GM11168 (cell line): ENCODE data around the gene ABTB1.
"Not testable (repeated sequence)": the region's sequence is repeated elsewhere in the genome, so short reads cannot be mapped to it uniquely, and the experiment has no call there.

Experiments used
- in situ Hi-C: fragments of 300-500 bp; cut with MboI; formaldehyde crosslinking; loops from one replicate; pipeline ENCODE4 v1.12.0; 2022; ENCODE audit warnings: low sequenced_read_pairs; ENCODE audit not compliant: unreplicated experiment

Gene ABTB1

DNA sequence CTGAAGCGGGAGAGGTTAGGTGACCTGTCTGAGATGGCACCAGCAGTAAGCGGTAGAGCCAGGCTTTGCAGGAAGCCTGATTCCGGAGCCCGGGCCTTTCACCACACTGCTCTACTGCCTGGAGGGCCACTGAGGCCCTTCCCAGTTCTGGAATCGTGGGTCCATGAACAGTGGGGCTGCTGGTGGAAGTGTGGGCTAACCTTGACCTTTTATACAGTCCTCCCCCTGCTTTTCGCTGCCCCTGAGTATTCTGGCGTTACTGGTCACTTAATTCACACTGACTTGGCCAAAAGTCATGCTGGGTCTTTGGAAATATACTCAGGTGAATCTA is 2.6 kb upstream of the ABTB1 start:
- in situ Hi-C loops = no loop called here

GRCh38 chr3:127670761-127671522 is 1.8 kb upstream of the ABTB1 start:
- in situ Hi-C loops = no loop called here

DNA sequence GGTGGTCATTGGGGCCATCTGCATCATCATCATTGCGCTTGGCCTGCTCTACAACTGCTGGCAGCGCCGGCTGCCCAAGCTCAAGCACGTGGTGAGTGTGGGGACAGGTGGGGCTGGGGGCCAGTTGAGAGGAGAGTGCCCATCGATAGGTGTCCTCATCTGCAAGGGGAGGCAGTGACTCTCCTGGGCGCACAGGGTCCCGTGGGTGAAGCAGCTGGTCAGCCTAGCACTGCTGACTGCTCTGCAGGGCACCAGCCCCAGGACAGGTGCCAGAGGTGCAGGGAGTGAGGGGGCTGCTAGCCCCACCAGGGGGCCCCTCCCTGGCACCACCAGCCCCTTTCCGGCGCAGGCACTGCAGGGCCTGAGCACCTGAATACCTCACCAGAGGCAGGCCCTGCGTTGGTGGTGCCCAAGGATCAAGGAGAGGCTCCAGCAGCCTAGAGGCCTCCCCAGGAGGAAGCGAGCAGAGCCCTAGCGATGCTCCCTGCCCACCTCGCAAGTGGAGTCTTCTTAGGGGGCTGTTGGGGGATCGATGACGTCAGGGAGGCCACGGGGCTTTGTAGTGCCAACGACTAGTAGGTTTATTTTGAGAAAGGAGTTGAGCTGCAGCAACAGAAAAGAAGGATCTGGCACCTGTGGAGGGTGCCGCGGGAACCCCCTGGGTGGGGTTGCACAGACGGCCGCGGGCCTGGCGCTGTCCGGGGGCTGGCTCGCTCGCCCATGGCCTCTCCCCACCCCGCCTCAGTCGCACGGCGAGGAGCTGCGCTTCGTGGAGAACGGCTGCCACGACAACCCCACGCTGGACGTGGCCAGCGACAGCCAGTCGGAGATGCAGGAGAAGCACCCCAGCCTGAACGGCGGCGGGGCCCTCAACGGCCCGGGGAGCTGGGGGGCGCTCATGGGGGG is 976 bp upstream of the ABTB1 start:
- in situ Hi-C loops = no loop called here

- in situ Hi-C loops = no loop called here
Observed at GRCh38 chr3:127673191-127674100, 694 bp downstream of the ABTB1 start.

DNA sequence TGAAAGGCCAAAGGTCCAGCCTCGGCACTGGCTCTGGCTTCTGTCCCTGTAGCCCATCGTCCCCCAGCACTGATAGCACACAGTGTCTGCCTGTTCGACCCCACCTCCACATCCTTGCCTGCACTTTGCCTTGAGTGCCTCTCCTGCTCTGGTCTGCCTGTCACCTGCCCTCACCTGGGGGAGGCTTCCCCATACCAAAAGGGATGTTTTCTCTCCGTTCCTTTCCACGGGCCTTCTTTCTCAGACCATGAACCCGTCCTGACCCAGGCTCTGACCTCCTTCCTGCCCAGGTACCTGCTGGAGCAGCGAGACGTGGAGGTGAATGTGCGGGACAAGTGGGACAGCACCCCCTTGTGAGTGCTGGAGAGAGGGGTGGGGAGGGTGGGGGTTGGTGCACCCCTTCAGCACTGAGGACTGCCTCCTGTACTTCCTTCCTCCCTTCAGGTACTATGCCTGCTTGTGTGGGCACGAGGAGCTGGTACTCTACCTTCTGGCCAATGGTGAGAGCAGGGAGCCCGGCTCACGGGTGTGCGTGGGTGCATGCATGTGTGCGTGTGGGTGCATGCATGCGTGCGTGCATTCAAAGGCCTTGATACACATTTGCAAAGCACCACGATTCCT is 1.5 kb downstream of the ABTB1 start:
- in situ Hi-C loops = no loop called here

DNA sequence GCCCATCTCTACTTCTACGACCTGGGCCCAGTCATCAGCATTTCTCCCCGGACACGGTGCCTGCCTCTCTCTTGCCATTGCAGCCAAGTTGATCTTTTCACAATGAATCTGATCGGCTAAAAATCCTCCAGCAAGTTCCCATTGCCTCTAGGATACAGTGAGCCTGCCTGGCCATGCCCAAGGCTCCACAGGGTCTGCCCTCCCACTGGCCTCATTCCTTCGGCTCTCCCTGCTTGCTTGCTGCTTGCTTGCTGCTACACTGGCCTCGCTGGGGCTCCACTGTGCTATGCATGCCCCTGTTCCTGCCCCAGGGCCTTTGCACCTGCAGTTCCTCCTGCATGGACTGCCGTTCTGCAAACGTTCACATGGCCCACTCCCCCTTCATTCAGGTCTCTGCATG is 2.0 kb downstream of the ABTB1 start:
- in situ Hi-C loops = no loop called here

GRCh38 chr3:127675651-127676391 is 3.1 kb downstream of the ABTB1 start:
- in situ Hi-C loops = no loop called here

- in situ Hi-C loops = no loop called here
Observed at GRCh38 chr3:127676456-127676855, 3.7 kb downstream of the ABTB1 start.

- in situ Hi-C loops = no loop called here
Observed at GRCh38 chr3:127676921-127677351, 4.2 kb downstream of the ABTB1 start.

DNA sequence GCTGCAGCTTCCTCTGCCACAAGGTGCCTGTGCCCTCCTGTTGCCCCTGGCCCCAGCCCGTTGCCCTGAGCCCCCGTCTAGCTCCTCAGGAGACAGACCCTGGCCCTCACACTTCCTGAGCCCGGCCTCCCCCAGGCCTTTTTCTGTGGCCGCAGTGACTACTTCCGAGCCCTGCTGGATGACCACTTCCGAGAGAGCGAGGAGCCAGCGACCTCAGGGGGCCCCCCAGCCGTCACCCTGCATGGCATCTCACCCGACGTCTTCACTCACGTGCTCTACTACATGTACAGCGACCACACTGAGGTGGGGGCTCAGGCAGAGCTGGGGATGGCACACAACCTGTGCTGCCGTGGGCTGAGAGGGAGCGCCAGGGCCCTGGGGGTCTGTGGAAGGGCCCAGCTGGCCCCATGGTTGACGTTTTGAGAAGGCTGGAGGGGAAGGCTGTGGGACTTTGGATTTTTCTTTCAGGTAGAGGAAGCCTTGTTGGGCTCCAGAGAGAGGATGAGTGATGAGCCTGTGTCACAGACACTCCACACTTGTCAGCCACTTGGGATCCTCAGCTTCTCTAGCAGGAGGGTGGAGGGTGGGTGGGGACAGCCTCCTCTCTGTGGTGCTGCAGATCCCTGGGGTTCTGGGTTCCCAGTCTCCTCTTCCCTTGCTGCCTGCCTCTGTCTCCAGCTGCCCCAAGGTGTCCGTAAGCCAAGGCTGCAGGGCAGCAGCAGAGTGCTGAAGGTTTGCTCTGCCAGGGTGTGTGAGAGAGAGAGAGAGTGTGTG is 5.0 kb downstream of the ABTB1 start:
- in situ Hi-C loops = no loop called here

DNA sequence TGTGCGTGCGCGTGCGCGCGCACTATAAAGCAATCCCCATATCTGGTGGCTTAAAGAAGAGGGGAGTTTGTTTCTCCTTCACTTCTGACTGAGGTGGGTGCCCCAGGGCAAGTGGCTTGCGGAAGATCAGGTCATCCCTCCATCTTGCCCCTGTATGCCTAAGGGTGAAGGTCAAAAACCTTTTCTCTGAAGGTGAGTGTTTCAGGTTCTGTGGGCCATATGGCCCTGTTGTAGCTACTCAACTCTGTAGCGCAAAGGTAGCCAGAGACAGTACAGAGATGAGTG is 5.5 kb downstream of the ABTB1 start:
- in situ Hi-C loops = no loop called here

DNA sequence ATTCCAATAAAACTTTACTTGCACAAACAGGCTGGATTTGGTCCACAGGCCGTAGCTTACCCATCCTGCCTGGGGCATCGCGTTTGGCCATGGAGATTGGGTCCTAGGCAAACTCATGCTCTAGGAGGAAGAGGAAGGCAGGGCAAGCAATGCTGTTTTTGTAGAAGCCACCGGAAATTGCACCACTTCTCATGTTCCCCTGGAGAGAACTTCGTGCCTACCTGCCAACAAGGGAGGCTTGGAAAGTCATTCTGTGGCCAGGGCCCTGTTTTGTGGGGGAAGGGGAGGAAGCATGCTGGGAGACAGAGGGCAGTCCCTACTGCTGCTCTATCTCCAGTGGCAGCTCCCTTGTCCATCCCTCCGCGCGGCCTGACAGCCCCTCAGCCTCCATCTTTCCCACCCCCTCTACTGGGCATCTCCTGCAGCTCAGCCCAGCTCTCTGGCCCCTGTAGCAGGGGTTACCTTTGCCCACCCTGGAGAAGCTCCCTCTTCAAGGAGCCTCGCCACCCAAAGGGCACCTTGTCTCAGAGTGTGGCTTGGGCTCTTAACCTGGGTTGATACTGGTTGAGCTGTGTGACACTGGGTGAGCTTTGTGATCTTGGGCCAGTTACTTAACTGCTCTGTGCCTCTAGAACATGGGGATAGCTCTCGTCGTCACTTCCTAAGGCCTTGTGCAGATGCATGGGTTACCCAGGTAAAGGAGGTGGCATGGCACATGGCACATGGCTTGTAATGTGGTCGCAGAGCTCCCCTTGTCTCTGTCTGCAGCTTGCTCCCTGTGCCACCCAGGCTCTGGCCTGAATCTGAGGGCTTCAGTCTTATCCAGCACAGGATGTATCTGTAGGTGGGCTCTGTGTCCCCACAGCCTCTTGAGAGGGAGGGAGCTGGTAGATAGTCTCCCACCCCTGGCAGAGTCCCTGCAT is 6.1 kb downstream of the ABTB1 start:
- in situ Hi-C loops = no loop called here

DNA sequence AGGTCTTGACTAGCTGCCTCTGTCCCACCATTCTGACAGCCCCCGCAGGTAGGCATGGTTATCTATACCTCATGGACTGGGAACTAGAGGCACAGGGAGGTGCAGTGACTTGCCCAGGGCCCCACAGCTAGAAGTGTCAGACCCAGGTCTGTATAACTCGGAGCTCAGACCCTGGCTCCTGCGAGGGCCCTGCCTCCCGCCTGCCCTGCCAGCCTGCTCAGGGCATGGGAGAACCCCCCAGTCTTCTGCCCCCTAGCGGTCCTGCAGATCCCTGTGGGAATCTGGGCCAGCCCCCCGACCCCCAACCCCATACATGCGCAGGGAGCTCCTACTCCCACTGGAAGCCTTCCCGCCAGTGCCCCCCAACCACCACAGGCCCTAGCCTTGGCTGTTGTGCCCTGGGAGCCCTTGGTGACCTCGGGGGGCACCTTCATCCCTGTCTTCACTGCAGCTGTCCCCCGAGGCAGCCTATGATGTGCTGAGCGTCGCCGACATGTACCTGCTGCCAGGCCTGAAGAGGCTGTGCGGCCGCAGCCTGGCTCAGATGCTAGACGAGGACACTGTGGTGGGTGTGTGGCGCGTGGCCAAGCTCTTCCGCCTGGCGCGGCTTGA is 6.9 kb downstream of the ABTB1 start:
- in situ Hi-C loops = no loop called here

DNA sequence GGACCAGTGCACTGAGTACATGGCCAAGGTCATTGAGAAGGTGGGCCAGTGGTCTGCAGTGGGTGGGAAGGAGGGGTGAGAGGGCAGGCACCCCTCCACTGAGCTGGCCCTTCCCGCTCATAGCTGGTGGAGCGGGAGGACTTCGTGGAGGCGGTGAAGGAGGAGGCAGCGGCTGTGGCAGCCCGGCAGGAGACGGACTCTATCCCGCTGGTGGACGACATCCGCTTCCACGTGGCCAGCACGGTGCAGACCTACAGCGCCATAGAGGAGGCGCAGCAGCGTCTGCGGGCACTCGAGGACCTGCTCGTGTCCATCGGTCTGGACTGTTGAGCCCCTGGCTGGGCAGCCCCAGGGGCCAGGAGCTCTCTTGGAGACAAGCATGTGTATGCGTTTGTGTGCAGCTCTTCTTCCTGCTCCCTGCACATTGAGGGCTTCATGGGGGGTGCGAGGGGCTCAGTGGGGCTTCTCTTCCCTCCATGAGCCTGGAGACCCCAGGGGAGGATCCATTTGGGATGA is 7.5 kb downstream of the ABTB1 start:
- in situ Hi-C loops = no loop called here

- in situ Hi-C loops = no loop called here
Observed at GRCh38 chr3:127680798-127681221, 8.1 kb downstream of the ABTB1 start.

DNA sequence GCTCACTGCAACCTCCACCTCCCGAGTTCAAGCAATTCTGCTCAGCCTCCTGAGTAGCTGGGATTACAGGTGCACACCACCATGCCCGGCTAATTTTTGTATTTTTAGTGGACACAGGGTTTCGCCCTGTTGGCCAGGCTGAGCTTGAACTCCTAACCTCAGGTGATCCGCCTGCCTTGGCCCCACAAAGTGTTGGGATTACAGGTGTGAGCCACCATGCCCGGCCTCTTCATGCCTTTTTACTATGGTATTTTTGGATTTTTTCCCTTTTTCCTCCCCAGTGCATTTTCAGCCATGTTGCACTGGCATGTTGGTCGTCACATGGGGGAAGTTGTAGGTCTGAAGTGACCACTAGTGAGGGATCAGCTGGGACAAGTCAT is 9.4 kb downstream of the ABTB1 start:
- in situ Hi-C loops = not testable (repeated sequence)

DNA sequence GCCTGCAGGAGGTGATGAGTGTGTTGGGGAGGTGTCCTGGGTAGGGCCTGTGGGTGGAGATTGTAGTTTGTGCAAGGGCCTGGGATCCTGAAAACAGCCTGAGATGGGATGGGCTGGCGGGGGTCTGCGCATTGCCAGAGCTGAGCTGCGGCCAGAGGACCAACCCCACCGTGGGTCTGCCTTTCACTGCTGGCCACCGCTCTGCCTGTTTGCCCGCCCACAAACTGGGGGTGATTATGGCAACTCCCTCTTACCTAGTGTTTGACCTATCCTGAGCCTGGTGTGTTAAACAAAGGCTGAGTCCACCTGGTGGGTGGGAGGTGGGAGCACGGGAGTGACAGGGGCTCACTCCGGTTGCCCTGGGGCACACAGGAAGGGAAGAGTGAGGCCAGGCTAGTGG is 9.8 kb downstream of the ABTB1 start:
- in situ Hi-C loops = no loop called here
